Myometrial cell (primary cell): ENCODE measurements around the gene LARP4B. TPM values are rescaled to one million over a fixed set of nuclear protein-coding genes. Genes with fewer than 3 reads are reported as not detected.

Source experiments
- total RNA-seq: library from RNA; depleted of rRNA; stranded (reverse); fragments of >200 nt; gene quantifications from 2 replicates; pipeline ENCODE4 v1.2.3, GENCODE V29; 2015

LARP4B gene
- total RNA-seq: 24.5 and 30.8 TPM in 2 replicates

GRCh38 chr10:931326-932318 is at the start of gene LARP4B:
Gene LARP4B (minus strand): TSS chr10:931705. CDS start chr10:885721, 45,984 bp downstream.

Other genes starting within 250 kb of the LARP4B start
- gene DIP2C, start 242.0 kb downstream of the LARP4B start, total RNA-seq: 12.1 and 14.4 TPM in 2 replicates
- gene GTPBP4, start 56.7 kb upstream of the LARP4B start, total RNA-seq: 22.5 and 29.6 TPM in 2 replicates
- gene IDI2, start 94.2 kb upstream of the LARP4B start, total RNA-seq: not detected in 2 replicates
- 200 and 234 TPM in 2 replicates for gene IDI1, start 117.4 kb upstream of the LARP4B start, total RNA-seq
- gene WDR37, start 124.7 kb upstream of the LARP4B start, total RNA-seq: 15.6 and 23.0 TPM in 2 replicates